ENCODE data around the gene SYAP1.

DNA sequence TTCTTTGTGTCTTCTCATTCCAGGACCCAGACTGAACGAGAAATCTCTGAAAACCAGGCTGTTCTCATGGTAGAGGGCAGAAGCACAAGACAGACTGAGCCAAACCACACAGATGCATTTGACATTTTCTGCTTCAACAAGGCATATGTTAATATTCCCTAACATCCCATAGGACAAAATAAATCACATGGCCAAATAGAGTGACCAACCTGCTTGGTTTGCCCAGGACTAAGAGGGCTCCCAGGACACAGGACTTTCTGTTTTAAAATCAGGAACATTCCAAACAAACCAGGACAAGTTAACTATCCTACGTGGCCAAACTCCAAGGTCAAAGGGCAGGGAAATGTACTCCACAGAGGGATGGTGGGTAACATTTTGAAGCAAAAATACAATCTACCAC is 18.7 kb upstream of the SYAP1 start:
- TF ChIP-seq YY1 (IDR thresholded peaks at IDR 0.05; ENCODE audit: low read depth, low read length) (no peak), HDAC2 (IDR thresholded peaks at IDR 0.05) (no peak), ETV6 (conservative IDR thresholded peaks at IDR 0.05 in 1 of 2, IDR thresholded peaks at IDR 0.05 in 1 of 2; ENCODE audit: borderline replicate concordance in 1 of 2, low read depth in 1 of 2) (no peak), POLR2A (IDR thresholded peaks at IDR 0.05; ENCODE audit: low read depth, low read length) (no peak), EP300 (IDR thresholded peaks at IDR 0.05; ENCODE audit: borderline replicate concordance in 1 of 2, control insufficient read depth in 1 of 2, low read depth in 2 of 2, low read length in 2 of 2) (no peak), GABPA (IDR thresholded peaks at IDR 0.05; ENCODE audit: low read depth) (no peak), BCL11A (IDR thresholded peaks at IDR 0.05; ENCODE audit: low read depth, low read length) (no peak), POLR2AphosphoS5 (IDR thresholded peaks at IDR 0.05; ENCODE audit: low read length) (no peak), FOXK2 (IDR thresholded peaks at IDR 0.05) (no peak), SRF (IDR thresholded peaks at IDR 0.05; ENCODE audit: low read depth in 2 of 2, low read length in 2 of 2) (no peak), HCFC1 (IDR thresholded peaks at IDR 0.05; ENCODE audit: low read length) (no peak), CHD2 (IDR thresholded peaks at IDR 0.05; ENCODE audit: borderline replicate concordance, low read depth, low read length) (no peak)
- TF ChIP-seq, protein P1, sequence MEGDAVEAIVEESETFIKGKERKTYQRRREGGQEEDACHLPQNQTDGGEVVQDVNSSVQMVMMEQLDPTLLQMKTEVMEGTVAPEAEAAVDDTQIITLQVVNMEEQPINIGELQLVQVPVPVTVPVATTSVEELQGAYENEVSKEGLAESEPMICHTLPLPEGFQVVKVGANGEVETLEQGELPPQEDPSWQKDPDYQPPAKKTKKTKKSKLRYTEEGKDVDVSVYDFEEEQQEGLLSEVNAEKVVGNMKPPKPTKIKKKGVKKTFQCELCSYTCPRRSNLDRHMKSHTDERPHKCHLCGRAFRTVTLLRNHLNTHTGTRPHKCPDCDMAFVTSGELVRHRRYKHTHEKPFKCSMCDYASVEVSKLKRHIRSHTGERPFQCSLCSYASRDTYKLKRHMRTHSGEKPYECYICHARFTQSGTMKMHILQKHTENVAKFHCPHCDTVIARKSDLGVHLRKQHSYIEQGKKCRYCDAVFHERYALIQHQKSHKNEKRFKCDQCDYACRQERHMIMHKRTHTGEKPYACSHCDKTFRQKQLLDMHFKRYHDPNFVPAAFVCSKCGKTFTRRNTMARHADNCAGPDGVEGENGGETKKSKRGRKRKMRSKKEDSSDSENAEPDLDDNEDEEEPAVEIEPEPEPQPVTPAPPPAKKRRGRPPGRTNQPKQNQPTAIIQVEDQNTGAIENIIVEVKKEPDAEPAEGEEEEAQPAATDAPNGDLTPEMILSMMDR (IDR thresholded peaks at IDR 0.05 in 2 of 3, conservative IDR thresholded peaks at IDR 0.05 in 1 of 3; ENCODE audit: control insufficient read depth in 2 of 3, extremely low read depth in 1 of 3, insufficient read depth in 1 of 3, low read depth in 3 of 3, low read length in 3 of 3), result no peak
